ENCODE measurements around the gene GALNT10.

The GALNT10 gene

GRCh38 chr5:154172785-154173184 is 17.7 kb upstream of the GALNT10 start:
- H3K4me1 ChIP-seq (ENCODE audit: control insufficient read depth, low read length): no peaks in the 10 kb centered on the region
- no peak overlapping the region for H3K4me3 ChIP-seq (ENCODE audit: low read length)
- H3K27ac ChIP-seq (ENCODE audit: low read depth, low read length): no peak overlapping the region
- no peaks in the 10 kb centered on the region for H3K9me2 ChIP-seq (replicated peaks; ENCODE audit: control insufficient read depth, low read length)
- no peaks in the 10 kb centered on the region for H3F3A ChIP-seq (ENCODE audit: control insufficient read depth, insufficient read depth)
- no peaks in the 10 kb centered on the region for H3K36me3 ChIP-seq (ENCODE audit: control insufficient read depth, low read length)
- no peaks in the 10 kb centered on the region for H3K9me3 ChIP-seq (ENCODE audit: control insufficient read depth, insufficient read depth, low read length)
- no peaks in the 10 kb centered on the region for H4K20me1 ChIP-seq (ENCODE audit: control insufficient read depth, insufficient read depth, low read depth, low read length)
- H3K27me3 ChIP-seq (ENCODE audit: control insufficient read depth, low read length): no peaks in the 10 kb centered on the region
- H3K4me2 ChIP-seq (ENCODE audit: low read length): no peak overlapping the region
- H3K79me2 ChIP-seq (ENCODE audit: control insufficient read depth, low read length): no peaks in the 10 kb centered on the region
- no peak for TF ChIP-seq CTCF (IDR thresholded peaks at IDR 0.05; ENCODE audit: low read depth, low read length, poor library complexity, severe bottlenecking)
- TF ChIP-seq EZH2phosphoT487 (IDR thresholded peaks at IDR 0.05; ENCODE audit: borderline replicate concordance, low read length): no peak

GRCh38 chr5:154174091-154174490 is 16.4 kb upstream of the GALNT10 start:
- Histone ChIP-seq H3K4me3 (ENCODE audit: low read length) (no peak overlapping the region), H3F3A (ENCODE audit: control insufficient read depth, insufficient read depth) (no peaks in the 10 kb centered on the region), H3K9me3 (ENCODE audit: control insufficient read depth, insufficient read depth, low read length) (no peaks in the 10 kb centered on the region), H4K20me1 (ENCODE audit: control insufficient read depth, insufficient read depth, low read depth, low read length) (no peaks in the 10 kb centered on the region), H3K79me2 (ENCODE audit: control insufficient read depth, low read length) (no peaks in the 10 kb centered on the region), H3K4me2 (ENCODE audit: low read length) (no peak overlapping the region), H3K4me1 (ENCODE audit: control insufficient read depth, low read length) (no peaks in the 10 kb centered on the region), H3K27ac (ENCODE audit: low read depth, low read length) (no peak overlapping the region), H3K9me2 (replicated peaks; ENCODE audit: control insufficient read depth, low read length) (no peaks in the 10 kb centered on the region), H3K36me3 (ENCODE audit: control insufficient read depth, low read length) (no peaks in the 10 kb centered on the region), H3K27me3 (ENCODE audit: control insufficient read depth, low read length) (no peaks in the 10 kb centered on the region)
- TF ChIP-seq CTCF (IDR thresholded peaks at IDR 0.05; ENCODE audit: low read depth, low read length, poor library complexity, severe bottlenecking) (no peak), EZH2phosphoT487 (IDR thresholded peaks at IDR 0.05; ENCODE audit: borderline replicate concordance, low read length) (no peak)

GRCh38 chr5:154176181-154176580 is 14.4 kb upstream of the GALNT10 start:
- no peak for TF ChIP-seq EZH2phosphoT487 (IDR thresholded peaks at IDR 0.05; ENCODE audit: borderline replicate concordance, low read length)
- no peak for TF ChIP-seq CTCF (IDR thresholded peaks at IDR 0.05; ENCODE audit: low read depth, low read length, poor library complexity, severe bottlenecking)
- H3K4me3 ChIP-seq (ENCODE audit: low read length): no peak overlapping the region
- H3K4me2 ChIP-seq (ENCODE audit: low read length): no peak overlapping the region
- no peaks in the 10 kb centered on the region for H3K9me2 ChIP-seq (replicated peaks; ENCODE audit: control insufficient read depth, low read length)
- H3K27me3 ChIP-seq (ENCODE audit: control insufficient read depth, low read length): peaks cover 8% of the 10 kb centered on the region
- no peaks in the 10 kb centered on the region for H4K20me1 ChIP-seq (ENCODE audit: control insufficient read depth, insufficient read depth, low read depth, low read length)
- no peaks in the 10 kb centered on the region for H3K36me3 ChIP-seq (ENCODE audit: control insufficient read depth, low read length)
- H3K4me1 ChIP-seq (ENCODE audit: control insufficient read depth, low read length): no peaks in the 10 kb centered on the region
- no peak overlapping the region for H3K27ac ChIP-seq (ENCODE audit: low read depth, low read length)
- no peaks in the 10 kb centered on the region for H3F3A ChIP-seq (ENCODE audit: control insufficient read depth, insufficient read depth)
- no peaks in the 10 kb centered on the region for H3K79me2 ChIP-seq (ENCODE audit: control insufficient read depth, low read length)
- no peaks in the 10 kb centered on the region for H3K9me3 ChIP-seq (ENCODE audit: control insufficient read depth, insufficient read depth, low read length)

- H3K79me2 ChIP-seq (ENCODE audit: control insufficient read depth, low read length): no peaks in the 10 kb centered on the region
- H3K9me2 ChIP-seq (replicated peaks; ENCODE audit: control insufficient read depth, low read length): no peaks in the 10 kb centered on the region
- H3K4me1 ChIP-seq (ENCODE audit: control insufficient read depth, low read length): peaks cover 4% of the 10 kb centered on the region
- no peaks in the 10 kb centered on the region for H3K9me3 ChIP-seq (ENCODE audit: control insufficient read depth, insufficient read depth, low read length)
- no peaks in the 10 kb centered on the region for H4K20me1 ChIP-seq (ENCODE audit: control insufficient read depth, insufficient read depth, low read depth, low read length)
- no peak overlapping the region for H3K4me3 ChIP-seq (ENCODE audit: low read length)
- H3K27me3 ChIP-seq (ENCODE audit: control insufficient read depth, low read length): peaks cover 13% of the 10 kb centered on the region
- H3K27ac ChIP-seq (ENCODE audit: low read depth, low read length): no peak overlapping the region
- TF ChIP-seq CTCF (IDR thresholded peaks at IDR 0.05; ENCODE audit: low read depth, low read length, poor library complexity, severe bottlenecking) (no peak), EZH2phosphoT487 (IDR thresholded peaks at IDR 0.05; ENCODE audit: borderline replicate concordance, low read length) (no peak)
- no peaks in the 10 kb centered on the region for H3K36me3 ChIP-seq (ENCODE audit: control insufficient read depth, low read length)
- H3K4me2 ChIP-seq (ENCODE audit: low read length): no peak overlapping the region
- H3F3A ChIP-seq (ENCODE audit: control insufficient read depth, insufficient read depth): no peaks in the 10 kb centered on the region
These were observed 11.9 kb upstream of the GALNT10 start for GRCh38 chr5:154178661-154179060.
